Activated CD4-positive, CD25-positive, alpha-beta regulatory T cell treated with anti-CD3 and anti-CD28 coated beads, Interleukin-2, amount 50 U/mL, for 72 hours (primary cell): ENCODE data around the gene NRP2.

ENCODE experiments used
- DNase-seq: peaks from one replicate; pipeline ENCODE4 v3.0.0; 2021

The NRP2 gene

GRCh38 chr2:205816268-205816667, 134.0 kb downstream of the NRP2 start:
- DNase-seq = no peak

GRCh38 chr2:205822579-205822978, 140.3 kb downstream of the NRP2 start:
- no peak for DNase-seq

GRCh38 chr2:205827809-205828365, 145.6 kb downstream of the NRP2 start:
- no peak for DNase-seq

GRCh38 chr2:205833864-205834263, 151.6 kb downstream of the NRP2 start:
- DNase-seq = no peak

GRCh38 chr2:205834796-205835195, 152.5 kb downstream of the NRP2 start:
- no peak for DNase-seq

- DNase-seq = no peak
Measured at GRCh38 chr2:205835251-205835791, 153.0 kb downstream of the NRP2 start.

- no peak for DNase-seq
Measured at GRCh38 chr2:205835923-205836322, 153.6 kb downstream of the NRP2 start.

- DNase-seq = no peak
Measured at GRCh38 chr2:205836477-205837221, 154.3 kb downstream of the NRP2 start.

- DNase-seq = no peak
Measured at GRCh38 chr2:205837663-205838062, 155.4 kb downstream of the NRP2 start.

GRCh38 chr2:205845446-205845845, 163.1 kb downstream of the NRP2 start:
- DNase-seq = no peak
